Measurements from ENCODE around the gene EPS15. TPM values are rescaled to one million over a fixed set of nuclear protein-coding genes. Genes with fewer than 3 reads are reported as not detected.
"Not testable (repeated sequence)": the region's sequence is repeated elsewhere in the genome, so short reads cannot be mapped to it uniquely, and the experiment has no call there.

Gene EPS15
- total RNA-seq, 1 donor from 2014 or later: 64.5 TPM

GRCh38 chr1:51532853-51533252 is 13.8 kb upstream of the EPS15 start:
- TF ChIP-seq CTCF (IDR thresholded peaks at IDR 0.05; ENCODE audit: borderline replicate concordance): no peak
- Histone ChIP-seq H3K27ac (replicated peaks) (no peak overlapping the region), H3K4me1 (peaks cover 12% of the 10 kb centered on the region), H3K36me3 (no peaks in the 10 kb centered on the region), H3K4me3 (no peak overlapping the region), H3K9me3 (replicated peaks) (peaks cover 8% of the 10 kb centered on the region), H3K27me3 (ENCODE audit: low read depth) (no peaks in the 10 kb centered on the region)
- intact Hi-C loops (cut with micrococcal nuclease): no loop called here
- DNase-seq: no peak

- H3K9me3 ChIP-seq (replicated peaks); H3K27ac ChIP-seq (replicated peaks); H3K27me3 ChIP-seq (ENCODE audit: low read depth); intact Hi-C loops (cut with micrococcal nuclease); DNase-seq; H3K4me3 ChIP-seq; H3K36me3 ChIP-seq: not testable (repeated sequence)
- peaks cover 12% of the 10 kb centered on the region for H3K4me1 ChIP-seq
These were observed 11.4 kb upstream of the EPS15 start for GRCh38 chr1:51530447-51530846.

GRCh38 chr1:51527144-51527543 is 8.1 kb upstream of the EPS15 start:
- intact Hi-C loops (cut with micrococcal nuclease): no loop called here

GRCh38 chr1:51526248-51526647 is 7.2 kb upstream of the EPS15 start:
- intact Hi-C loops (cut with micrococcal nuclease): no loop called here
- Histone ChIP-seq H3K4me1 (no peaks in the 10 kb centered on the region), H3K27ac (replicated peaks) (no peak overlapping the region), H3K4me3 (no peak overlapping the region), H3K36me3 (no peaks in the 10 kb centered on the region), H3K27me3 (ENCODE audit: low read depth) (no peaks in the 10 kb centered on the region), H3K9me3 (replicated peaks) (no peaks in the 10 kb centered on the region)
- DNase-seq: no peak
- no peak for TF ChIP-seq CTCF (IDR thresholded peaks at IDR 0.05; ENCODE audit: borderline replicate concordance)

More at GRCh38 chr1:51527144-51527543, 8.1 kb upstream of the EPS15 start:
- H3K36me3 ChIP-seq: no peaks in the 10 kb centered on the region
- H3K4me1 ChIP-seq: no peaks in the 10 kb centered on the region
- no peak overlapping the region for H3K4me3 ChIP-seq
- H3K27me3 ChIP-seq (ENCODE audit: low read depth): no peaks in the 10 kb centered on the region
- no peak for TF ChIP-seq CTCF (IDR thresholded peaks at IDR 0.05; ENCODE audit: borderline replicate concordance)
- no peak overlapping the region for H3K27ac ChIP-seq (replicated peaks)
- no peaks in the 10 kb centered on the region for H3K9me3 ChIP-seq (replicated peaks)
- DNase-seq: no peak

GRCh38 chr1:51525295-51525694 is 6.2 kb upstream of the EPS15 start:
- no peak for TF ChIP-seq CTCF (IDR thresholded peaks at IDR 0.05; ENCODE audit: borderline replicate concordance)
- Histone ChIP-seq H3K36me3 (no peaks in the 10 kb centered on the region), H3K9me3 (replicated peaks) (no peaks in the 10 kb centered on the region), H3K27ac (replicated peaks) (no peak overlapping the region), H3K27me3 (ENCODE audit: low read depth) (no peaks in the 10 kb centered on the region), H3K4me3 (no peak overlapping the region), H3K4me1 (no peaks in the 10 kb centered on the region)
- no peak for DNase-seq
- intact Hi-C loops (cut with micrococcal nuclease): no loop called here

- no peaks in the 10 kb centered on the region for H3K9me3 ChIP-seq (replicated peaks)
- H3K36me3 ChIP-seq: no peaks in the 10 kb centered on the region
- no peak overlapping the region for H3K27ac ChIP-seq (replicated peaks)
- DNase-seq: no peak
- no peak for TF ChIP-seq CTCF (IDR thresholded peaks at IDR 0.05; ENCODE audit: borderline replicate concordance)
- intact Hi-C loops (cut with micrococcal nuclease): no loop called here
- no peaks in the 10 kb centered on the region for H3K4me1 ChIP-seq
- H3K4me3 ChIP-seq: no peak overlapping the region
- no peaks in the 10 kb centered on the region for H3K27me3 ChIP-seq (ENCODE audit: low read depth)
These were observed 5.8 kb upstream of the EPS15 start for GRCh38 chr1:51524817-51525216.
